Heart right ventricle (tissue), 16 donors: ENCODE measurements around the gene NPLOC4. TPM values are rescaled to one million over a fixed set of nuclear protein-coding genes. Genes with fewer than 3 reads are reported as not detected.
A peak's percentile ranks its signal among the peaks of the same experiment; 100 is the strongest.

Experiments used
- ATAC-seq, 8 donors: fragments of 200-7000 bp; cut with Tn5 transposase; one replicate each; pipeline ENCODE4 v1.9.1; 2020; ENCODE audit warnings: mild to moderate bottlenecking in 8 of 8, moderate library complexity in 8 of 8, moderate number of reproducible peaks in 1 of 8
- DNase-seq, 2 donors: peaks; one replicate each; pipeline ENCODE4 v3.0.0-alpha.2; 2020
- H3K27ac ChIP-seq, 10 donors: fragments of 200-600 bp; sonication (generic) in 2 of 10; one replicate each; pipeline versions ENCODE4 v1.5.0 to v1.8.0; 2020 to 2022; ENCODE audit warnings: mild to moderate bottlenecking in 3 of 10
- H3K27me3 ChIP-seq, 7 donors: fragments of 200-600 bp; one replicate each; pipeline ENCODE4 v1.8.0; 2021 to 2022; ENCODE audit warnings: mild to moderate bottlenecking in 2 of 7
- H3K36me3 ChIP-seq, 9 donors: fragments of 200-600 bp; sonication (generic) in 1 of 9; one replicate each; pipeline versions ENCODE4 v1.5.0 to v1.8.0; 2020 to 2022; ENCODE audit warnings: mild to moderate bottlenecking in 2 of 9
- H3K4me1 ChIP-seq, 9 donors: fragments of 200-600 bp; sonication (generic) in 1 of 9; one replicate each; pipeline versions ENCODE4 v1.5.0 to v1.8.0; 2020 to 2022; ENCODE audit warnings: mild to moderate bottlenecking in 4 of 9
- H3K4me3 ChIP-seq, 10 donors: fragments of 200-600 bp; sonication (generic) in 2 of 10; one replicate each; pipeline versions ENCODE4 v1.5.0 to v1.8.0; 2020 to 2022; ENCODE audit warnings: mild to moderate bottlenecking in 7 of 10, moderate library complexity in 2 of 10
- H3K9me3 ChIP-seq, 11 donors: fragments of 200-600 bp in 10 of 11; sonication (generic) in 2 of 11; one replicate each; pipeline versions ENCODE4 v1.5.0 to v1.8.0; 2013 to 2022; ENCODE audit warnings: mild to moderate bottlenecking in 2 of 11, control low read depth in 1 of 11, moderate library complexity in 1 of 11
- WGBS, 2 donors: extraction: QIAGEN DNeasy Blood & Tissue Kit; methylation state at CpG; one replicate each; pipeline ENCODE4 v1.1.7; 2013; ENCODE audit warnings: inconsistent platforms in 1 of 2; 5-methylcytosine and 5-hydroxymethylcytosine counted together
- intact Hi-C, 10 donors: fragments of 100-400 bp; cut with DNase I; formaldehyde crosslinking; loops; one replicate each; pipeline versions ENCODE4 v1.11.1 to v1.14.2; 2022
- polyA plus RNA-seq, 2 donors: library from polyadenylated mRNA; stranded (reverse); fragments of 200-250 nt; gene quantifications; one replicate each; pipeline ENCODE4 v1.2.3, GENCODE V29; 2013
- total RNA-seq, 10 donors: library from RNA; stranded (reverse); fragmentation: NEBNext Ultra II Directional in 3 of 10; extraction: Animal tissue kit (Norgen Biotek cat#: 25700) in 3 of 10; gene quantifications; one replicate each; pipeline versions ENCODE4 v1.2.1 to v1.2.4, GENCODE V29; 2021 to 2023
- TF ChIP-seq, protein P1 (sequence below), 9 donors: fragments of 200-600 bp; sonication (generic) in 2 of 9; IDR thresholded peaks; one replicate each; pipeline versions ENCODE4 v1.5.0 to v1.8.0; 2021 to 2022; ENCODE audit warnings: antibody characterized with exemption in 9 of 9, mild to moderate bottlenecking in 5 of 9, moderate library complexity in 1 of 9
- donor health status: Arrhythmogenic right ventricular cardiomyopathy.
- donor health status: ischemic (EF 13 %, LVEDD 7.1; RV severe dilation, severe dysfunction).
- donor health status: healthy with polysubstance abuse.
- donor health status: DM: no; HTN: yes; CAD: no.
- donor health status: DM: no; HTN: no; CAD: no.
- donor health status: ischemic (EF 25% LVEDD 6.9; RV normal size, moderate dysfunction).
- donor health status: ischemic (EF 25% LVEDD 5.7; RV mildly dilated, moderate dysfunction).
- donor health status: healthy.
- donor health status: DM: yes; HTN: yes; CAD: no.
- donor health status: Ischemic cardiomyopathy.
- donor health status: ischemic (EF 35%, LVEDD 5.7; RV mildly dilated, moderate dysfunction).
- donor health status: nonischemic (EF 11% LVEDD 7.7; RV severe dilation, severe dysfunction).
- donor health status: DM: yes; HTN: yes; CAD: no.
- donor health status: PGD.
- donor health status: ischemic (EF 29% LVEDD 5.4; RV normal size, mild dysfunction).
- donor health status: nonischemic (EF 23%, LVEDD 6.1; RV moderate dilation, normal function).

The NPLOC4 gene
- total and polyA plus RNA-seq, 12 donors = 30.7 to 115 (median 95.2) TPM

DNA sequence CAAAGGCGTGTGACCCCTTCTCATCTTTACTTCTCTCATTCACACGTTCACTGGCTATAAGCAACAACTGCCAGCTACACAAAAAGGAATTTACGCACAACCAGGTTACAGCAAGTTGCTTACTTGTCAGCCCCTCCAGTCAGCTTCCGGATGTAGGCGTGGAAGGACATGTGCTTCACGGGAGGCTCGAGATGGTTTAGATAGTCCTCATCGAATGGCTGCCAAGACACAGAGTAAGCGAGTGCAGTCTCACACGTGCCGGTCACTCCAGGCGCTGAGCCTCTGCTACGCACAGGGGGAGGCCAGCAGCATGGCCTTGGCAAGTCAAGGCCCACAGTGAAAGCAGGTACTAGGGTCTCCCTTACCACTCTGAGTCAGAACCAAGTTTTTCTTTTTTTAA lies 28.3 kb downstream of the NPLOC4 start:
- 90 to 91% methylated on average over 13 of the region's 13 CpGs for WGBS, 2 donors
- TF ChIP-seq, protein P1, sequence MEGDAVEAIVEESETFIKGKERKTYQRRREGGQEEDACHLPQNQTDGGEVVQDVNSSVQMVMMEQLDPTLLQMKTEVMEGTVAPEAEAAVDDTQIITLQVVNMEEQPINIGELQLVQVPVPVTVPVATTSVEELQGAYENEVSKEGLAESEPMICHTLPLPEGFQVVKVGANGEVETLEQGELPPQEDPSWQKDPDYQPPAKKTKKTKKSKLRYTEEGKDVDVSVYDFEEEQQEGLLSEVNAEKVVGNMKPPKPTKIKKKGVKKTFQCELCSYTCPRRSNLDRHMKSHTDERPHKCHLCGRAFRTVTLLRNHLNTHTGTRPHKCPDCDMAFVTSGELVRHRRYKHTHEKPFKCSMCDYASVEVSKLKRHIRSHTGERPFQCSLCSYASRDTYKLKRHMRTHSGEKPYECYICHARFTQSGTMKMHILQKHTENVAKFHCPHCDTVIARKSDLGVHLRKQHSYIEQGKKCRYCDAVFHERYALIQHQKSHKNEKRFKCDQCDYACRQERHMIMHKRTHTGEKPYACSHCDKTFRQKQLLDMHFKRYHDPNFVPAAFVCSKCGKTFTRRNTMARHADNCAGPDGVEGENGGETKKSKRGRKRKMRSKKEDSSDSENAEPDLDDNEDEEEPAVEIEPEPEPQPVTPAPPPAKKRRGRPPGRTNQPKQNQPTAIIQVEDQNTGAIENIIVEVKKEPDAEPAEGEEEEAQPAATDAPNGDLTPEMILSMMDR (IDR thresholded peaks at IDR 0.05) = no peak
- Histone ChIP-seq H3K4me1 (peaks cover 3 to 38% (median 17%) of the 10 kb centered on the region in 9 donors), H3K27ac (peak overlapping the region in 2 of 10 donors; percentile 54 to 58), H3K27me3 (no peaks in the 10 kb centered on the region), H3K4me3 (no peak overlapping the region), H3K9me3 (no peaks in the 10 kb centered on the region), H3K36me3 (peaks cover 3 to 97% (median 64%) of the 10 kb centered on the region in 9 donors)
- ATAC-seq (no peak), DNase-seq (no peak)
- intact Hi-C loops = loop anchor here in 2 of 10 donors (10.0 kb wide), 1 partner anchor 354 kb away; no protein-coding TSS in a partner anchor

DNA sequence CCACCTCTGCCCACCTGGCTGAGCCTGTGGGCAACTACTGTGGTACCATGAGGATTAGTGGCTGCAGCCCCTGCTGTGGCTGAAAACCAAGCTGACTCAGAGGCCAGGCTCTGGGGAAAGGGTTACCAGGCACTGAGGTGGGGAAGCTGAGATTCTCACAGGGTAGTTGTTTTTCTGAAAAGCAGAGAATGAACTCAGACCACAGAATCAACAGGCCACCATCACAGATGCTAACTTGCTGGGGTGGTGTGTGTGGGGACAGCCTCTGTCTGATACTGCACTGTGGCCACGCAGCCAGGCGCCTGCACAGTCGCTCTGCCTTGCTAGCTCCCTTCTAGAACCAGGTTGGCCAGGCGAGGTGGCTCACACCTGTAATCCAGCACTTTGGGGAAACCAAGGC lies 28.8 kb downstream of the NPLOC4 start:
- no peak overlapping the region for H3K27ac ChIP-seq
- peaks cover 3 to 97% (median 70%) of the 10 kb centered on the region in 9 donors for H3K36me3 ChIP-seq
- no peak overlapping the region for H3K4me3 ChIP-seq
- DNase-seq (no peak), ATAC-seq (no peak)
- TF ChIP-seq, protein P1 (IDR thresholded peaks at IDR 0.05) = no peak
- H3K4me1 ChIP-seq = peaks cover 3 to 33% (median 16%) of the 10 kb centered on the region in 9 donors
- no peaks in the 10 kb centered on the region for H3K9me3 ChIP-seq
- no peaks in the 10 kb centered on the region for H3K27me3 ChIP-seq
- 95 to 100% methylated on average over 4 of the region's 4 CpGs for WGBS, 2 donors
- intact Hi-C loops = loop anchor here in 2 of 10 donors (10.0 kb wide), 1 partner anchor 353 kb away; no protein-coding TSS in a partner anchor

DNA sequence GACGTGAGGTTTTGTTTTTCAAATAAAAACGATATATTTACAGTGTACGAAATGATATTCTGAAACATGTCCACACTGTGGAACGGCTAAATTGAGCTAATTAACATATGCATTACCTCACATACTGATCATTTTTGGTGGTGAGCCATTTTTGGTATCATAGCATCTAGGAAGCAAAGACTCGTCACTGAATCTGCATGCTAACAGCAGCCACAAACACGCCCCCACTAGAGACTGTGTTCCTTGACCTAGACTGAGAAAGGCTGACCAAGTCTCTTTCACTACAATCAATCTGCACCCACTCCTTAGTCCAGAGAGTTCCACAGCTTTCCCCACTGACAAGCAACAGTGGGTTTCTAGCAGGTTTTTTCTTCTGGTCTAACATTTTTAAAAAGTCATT lies 29.5 kb downstream of the NPLOC4 start:
- intact Hi-C loops = loop anchor here in 2 of 10 donors (10.0 kb wide), 1 partner anchor 353 kb away; no protein-coding TSS in a partner anchor
- DNase-seq = no peak
- no peak for ATAC-seq
- Histone ChIP-seq H3K4me1 (peaks cover 2 to 26% (median 16%) of the 10 kb centered on the region in 9 donors), H3K9me3 (no peaks in the 10 kb centered on the region), H3K27me3 (no peaks in the 10 kb centered on the region), H3K4me3 (no peak overlapping the region), H3K36me3 (peaks cover 3 to 97% (median 70%) of the 10 kb centered on the region in 9 donors), H3K27ac (no peak overlapping the region)
- 75 to 80% methylated on average over 6 of the region's 6 CpGs for WGBS, 2 donors
- TF ChIP-seq, protein P1 (IDR thresholded peaks at IDR 0.05) = no peak

DNA sequence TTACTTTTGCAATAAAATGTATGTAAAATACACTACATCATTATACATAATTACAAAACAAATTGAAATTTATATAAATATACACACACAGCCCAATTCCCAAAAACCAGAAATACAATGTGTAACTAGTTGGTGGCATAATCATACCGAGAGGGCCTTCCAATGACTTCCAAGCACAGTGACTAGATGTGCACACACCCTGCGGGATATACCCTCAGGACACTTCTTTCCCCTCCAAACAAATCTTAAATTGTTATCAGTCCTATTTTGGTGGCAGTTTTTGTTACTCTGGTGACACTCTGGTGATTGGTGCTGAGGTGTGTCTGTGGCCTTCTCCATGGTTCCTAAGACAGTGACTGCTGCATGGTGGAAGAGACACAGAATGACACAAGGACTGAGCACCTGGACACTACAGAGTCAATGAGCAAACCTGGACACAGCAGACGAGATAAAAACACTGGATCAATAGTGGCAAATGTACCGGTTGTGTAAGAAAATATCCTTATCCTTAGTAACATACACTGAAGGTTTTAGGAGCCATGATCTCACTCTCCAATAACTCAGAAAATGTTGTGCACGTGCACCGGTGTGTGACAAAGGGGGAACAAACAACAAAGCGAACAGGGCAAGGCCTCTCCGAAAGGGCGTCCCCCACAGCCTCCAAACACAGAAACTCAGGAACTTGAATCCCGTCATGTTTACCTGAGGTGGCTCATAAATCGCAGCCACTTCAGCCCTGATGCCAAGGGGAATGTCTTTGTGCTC lies 32.9 kb downstream of the NPLOC4 start:
- TF ChIP-seq, protein P1 (IDR thresholded peaks at IDR 0.05) = no peak
- peaks cover 0 to 23% (median 15%) of the 10 kb centered on the region in 9 donors for H3K4me1 ChIP-seq
- 71 to 91% methylated on average over 11 of the region's 11 CpGs for WGBS, 2 donors
- H3K4me3 ChIP-seq = no peak overlapping the region
- H3K27me3 ChIP-seq = no peaks in the 10 kb centered on the region
- ATAC-seq (no peak), DNase-seq (no peak)
- peaks cover 0 to 100% (median 52%) of the 10 kb centered on the region in 9 donors for H3K36me3 ChIP-seq
- intact Hi-C loops = loop anchor here in 7 of 10 donors (5.0 to 10.0 kb wide), 4 partner anchors 37 to 352 kb away; no protein-coding TSS in a partner anchor
- H3K27ac ChIP-seq = no peak overlapping the region
- no peaks in the 10 kb centered on the region for H3K9me3 ChIP-seq
